GM19328 (cell line): ENCODE data around the gene SOX13.

ENCODE experiments used
- ATAC-seq: cut with Tn5 transposase; IDR thresholded peaks from one replicate; pipeline ENCODE4 v1.9.1; 2021; ENCODE audit warnings: mild to moderate bottlenecking, moderate library complexity; ENCODE audit not compliant: unreplicated experiment

SOX13 gene

GRCh38 chr1:204149635-204150565 is 77.0 kb downstream of the SOX13 start:
- no peak for ATAC-seq

DNA sequence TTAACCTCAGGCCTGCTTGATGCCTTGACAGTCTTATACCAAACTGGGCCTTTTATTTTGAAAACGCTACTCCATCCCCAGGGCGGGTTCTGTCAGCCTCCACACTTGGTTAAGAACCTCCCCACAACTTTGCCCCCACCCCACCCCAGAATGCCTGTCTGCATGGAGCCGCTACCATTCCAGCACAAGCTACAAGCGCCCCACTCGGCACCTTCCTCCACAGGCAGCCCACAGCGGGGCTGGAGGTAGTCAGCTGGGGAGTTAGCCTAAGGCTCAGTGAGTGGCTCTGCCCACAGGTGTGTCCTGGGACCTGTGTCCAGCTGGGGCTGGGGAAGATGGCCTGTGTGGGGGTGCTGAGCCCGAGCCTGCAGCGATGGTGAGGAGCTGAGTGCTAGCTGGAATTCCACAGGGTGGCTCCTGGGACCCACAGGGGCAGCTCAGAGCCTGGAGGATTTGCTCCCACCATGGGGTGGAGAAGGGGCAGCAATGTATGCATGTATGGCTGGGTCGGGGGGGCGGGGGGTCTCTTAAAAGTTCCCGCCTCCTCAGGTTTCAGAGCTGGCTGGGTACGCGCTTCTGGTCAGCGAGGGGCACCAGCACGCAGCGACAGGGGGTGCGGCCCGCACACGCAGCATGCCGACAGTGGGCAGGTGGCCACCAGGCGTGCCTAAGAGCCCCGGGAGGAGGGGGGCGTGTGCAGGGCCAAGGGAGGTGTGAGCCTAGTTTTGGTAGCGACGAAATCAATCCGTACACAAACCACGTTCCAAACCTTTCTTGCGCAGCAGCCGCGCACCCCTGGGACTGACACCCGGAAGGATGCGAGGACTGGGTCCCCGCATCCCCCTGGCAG is 78.0 kb downstream of the SOX13 start:
- no peak for ATAC-seq

GRCh38 chr1:204151552-204152309 is 78.8 kb downstream of the SOX13 start, which contains the start of gene ETNK2:
Gene ETNK2, minus strand, starts transcription at chr1:204152044. Its CDS starts 192 bp downstream, at chr1:204151852.
- no peak for ATAC-seq

GRCh38 chr1:204152310-204153044 is 79.6 kb downstream of the SOX13 start:
- no peak for ATAC-seq

DNA sequence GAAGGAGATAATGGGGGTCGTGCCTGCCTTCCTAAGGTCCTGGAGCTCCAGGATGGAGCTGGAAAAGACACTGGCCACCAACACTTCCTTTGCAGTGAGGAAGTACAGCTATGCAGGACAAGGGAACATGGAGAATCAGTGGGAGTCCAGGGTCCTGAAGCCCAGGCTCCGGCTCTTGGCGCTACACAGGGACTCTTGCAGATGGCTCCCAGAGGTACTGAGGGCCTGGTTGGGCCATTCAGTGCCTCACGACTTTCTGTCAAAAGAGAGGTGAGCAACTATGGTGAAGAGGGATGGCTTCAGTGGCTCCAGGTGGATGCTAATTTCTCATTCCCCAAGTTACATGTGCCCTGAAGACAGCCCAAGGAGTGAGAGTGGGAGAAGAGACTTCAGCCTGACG is 80.8 kb downstream of the SOX13 start:
- ATAC-seq: no peak

DNA sequence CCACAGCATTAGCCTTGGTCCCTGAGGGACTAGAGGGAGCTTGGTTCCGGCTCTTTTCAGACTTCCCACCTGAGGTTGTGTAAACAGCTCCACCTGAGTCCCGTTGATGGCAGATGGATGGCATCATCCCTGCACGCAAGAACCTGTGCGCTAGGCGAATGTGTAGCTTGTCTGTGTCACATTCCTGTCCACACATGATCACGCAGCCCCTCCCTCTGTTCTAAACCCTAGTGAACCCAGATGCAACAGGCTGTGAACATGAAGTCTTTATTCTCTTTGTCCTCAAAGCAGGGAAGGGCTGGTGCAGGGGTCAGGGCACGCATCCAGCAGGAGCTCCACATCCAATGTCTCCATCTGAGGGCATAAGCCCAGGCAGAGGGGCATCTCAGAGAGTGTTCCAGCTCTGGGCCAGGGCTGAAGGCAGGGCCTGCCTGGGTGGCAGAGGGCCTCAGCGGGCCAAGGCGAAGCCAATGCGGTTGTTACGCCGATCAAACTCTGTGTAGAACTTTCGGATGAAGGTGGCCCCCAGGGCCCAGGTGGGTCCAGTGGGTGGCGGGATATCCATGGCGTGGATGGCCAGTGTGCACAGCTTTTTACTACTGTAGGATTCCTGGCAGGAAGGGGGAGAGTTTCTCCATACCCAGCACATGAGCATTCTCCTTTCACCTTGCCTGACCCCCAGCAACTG is 81.8 kb downstream of the SOX13 start:
- no peak for ATAC-seq

- no peak for ATAC-seq
These were observed 83.0 kb downstream of the SOX13 start for GRCh38 chr1:204155881-204156280.

GRCh38 chr1:204157962-204158361 is 85.0 kb downstream of the SOX13 start:
- no peak for ATAC-seq

GRCh38 chr1:204161609-204162493 is 88.9 kb downstream of the SOX13 start:
- ATAC-seq: no peak

DNA sequence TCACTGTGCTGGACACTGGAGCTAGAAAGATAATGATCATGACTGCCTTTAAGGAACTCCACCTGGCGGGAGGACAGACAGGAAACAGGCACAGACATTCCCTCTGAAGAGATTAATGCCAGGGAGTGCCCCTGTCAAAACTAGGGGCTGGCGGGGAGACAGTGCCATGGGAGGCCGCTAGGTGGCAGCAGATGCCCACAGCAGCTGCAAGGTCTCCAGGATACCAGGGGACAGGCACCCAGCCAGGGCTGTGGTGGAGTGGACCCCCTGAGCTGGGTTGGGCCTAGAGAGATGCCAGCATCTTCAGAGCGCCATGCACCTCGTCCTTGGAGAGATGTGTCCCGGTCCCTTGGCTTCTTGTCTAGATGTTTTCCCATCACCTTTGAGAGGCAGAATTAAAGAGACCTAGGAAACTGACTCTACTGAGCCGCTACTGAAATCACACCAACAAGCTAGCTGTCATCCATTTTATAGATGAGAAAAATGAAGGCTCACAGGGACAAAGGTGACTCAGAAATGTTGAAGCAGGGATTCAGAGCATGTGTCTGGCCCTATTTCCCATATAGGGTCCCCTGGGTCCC is 89.7 kb downstream of the SOX13 start:
- ATAC-seq: no peak

DNA sequence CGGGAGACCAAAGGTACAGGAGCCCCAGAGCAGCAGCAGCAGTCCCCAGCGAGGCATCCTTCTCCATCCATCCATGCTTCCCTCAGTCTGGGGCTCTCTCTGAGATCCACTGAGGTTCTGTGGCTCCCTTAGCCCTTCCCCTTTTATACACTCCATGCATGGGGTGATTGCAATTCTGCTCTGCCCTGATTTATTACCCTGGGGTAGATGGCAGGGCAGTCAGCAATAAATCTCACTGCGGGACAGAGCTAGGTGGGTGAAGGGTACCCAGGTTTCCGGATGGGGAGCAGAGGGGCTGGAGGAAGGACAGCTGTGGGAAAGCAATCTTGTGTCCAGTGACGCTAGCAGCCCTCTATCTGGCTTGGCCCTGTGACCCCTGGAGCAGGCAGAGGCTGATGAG is 93.3 kb downstream of the SOX13 start, which contains the start of gene REN:
REN (minus strand) TSS at position 119 of the 400 bp plus-strand sequence; CDS start at position 75, 44 bp downstream.
- no peak for ATAC-seq

DNA sequence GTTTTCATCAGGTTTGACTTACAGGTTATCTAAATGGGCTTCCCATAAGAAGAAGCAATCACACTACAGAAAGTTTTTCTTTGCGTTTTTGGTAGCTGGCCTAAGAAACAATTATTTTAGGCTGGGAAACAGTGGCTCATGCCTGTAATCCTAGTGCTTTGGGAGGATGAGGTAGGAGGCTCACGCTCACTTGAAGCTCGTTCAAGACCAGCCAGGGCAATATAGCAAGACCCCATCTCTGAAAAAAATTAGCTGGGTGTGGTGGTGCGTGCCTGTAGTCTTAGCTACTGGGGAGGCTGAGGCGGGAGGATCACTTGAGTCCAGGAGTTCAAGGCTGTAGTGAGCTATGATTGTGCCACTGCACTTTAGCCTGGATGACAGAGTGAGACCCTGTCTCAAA is 94.8 kb downstream of the SOX13 start:
- no peak for ATAC-seq

GRCh38 chr1:204169858-204170257 is 96.9 kb downstream of the SOX13 start:
- ATAC-seq: no peak

- no peak for ATAC-seq
These were observed 97.7 kb downstream of the SOX13 start for GRCh38 chr1:204170494-204171155.

- ATAC-seq: no peak
These were observed 98.8 kb downstream of the SOX13 start for GRCh38 chr1:204171751-204172178.

DNA sequence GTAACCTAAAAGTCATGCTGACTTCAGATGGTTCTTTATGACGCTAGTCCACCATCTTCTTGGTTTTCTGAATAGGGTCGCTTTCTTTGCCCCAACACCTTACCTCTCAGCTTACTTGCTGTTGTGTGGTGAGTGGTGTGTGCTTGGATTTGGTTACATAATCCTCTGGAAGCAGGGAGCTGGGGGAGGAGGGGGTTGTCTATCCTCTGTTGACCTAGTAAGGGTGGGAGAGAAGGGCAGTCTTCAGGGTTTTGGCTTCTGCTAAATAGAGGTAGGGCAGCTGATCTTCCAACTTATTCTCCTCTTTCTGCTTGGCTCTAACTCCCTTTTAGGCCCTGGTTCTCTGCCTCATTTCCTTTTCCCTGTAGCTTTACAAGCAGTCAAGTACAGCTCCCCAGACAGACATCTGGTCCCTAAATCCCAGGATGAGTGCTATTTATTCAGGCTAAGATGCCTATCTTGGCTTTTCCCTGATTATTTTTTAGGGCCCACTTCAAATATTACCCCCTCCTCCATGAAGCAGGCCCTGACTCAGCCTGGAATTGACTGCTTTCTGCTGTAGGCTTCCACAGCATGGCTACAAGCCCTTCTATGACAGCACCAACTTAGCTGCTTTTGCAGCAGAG is 99.6 kb downstream of the SOX13 start:
- no peak for ATAC-seq

- no peak for ATAC-seq
These were observed 102.0 kb downstream of the SOX13 start for GRCh38 chr1:204174958-204175357.
